GM12873 (cell line): Measurements from ENCODE around the gene ZNF727.

Experiments
- CTCF ChIP-seq: IDR thresholded peaks from 2 replicates; pipeline ENCODE4 v1.5.1; 2012; ENCODE audit warnings: low read depth, mild to moderate bottlenecking, moderate library complexity, low read length, control low read depth; ENCODE audit not compliant: insufficient read depth; ENCODE audit errors: missing control alignments

Gene ZNF727

GRCh38 chr7:64045301-64046040, at the start of gene ZNF727:
Gene ZNF727, plus strand, starts transcription at chr7:64045434. Its CDS starts 188 bp downstream, at chr7:64045622.
- TF ChIP-seq CTCF = no peak

GRCh38 chr7:63998549-63998948, 46.7 kb upstream of the ZNF727 start, which contains the start of gene ZNF722:
Gene ZNF722, plus strand, starts transcription at chr7:63998849. Its CDS starts 113 bp downstream, at chr7:63998962.
- TF ChIP-seq CTCF = no peak

- TF ChIP-seq CTCF = no peak
Observed at GRCh38 chr7:64035388-64035787, 9.8 kb upstream of the ZNF727 start.

- TF ChIP-seq CTCF = no peak
Observed at GRCh38 chr7:64037095-64037494, 8.1 kb upstream of the ZNF727 start.

GRCh38 chr7:64046041-64046389, 781 bp downstream of the ZNF727 start:
- TF ChIP-seq CTCF = no peak

GRCh38 chr7:64078699-64078994, 33.4 kb downstream of the ZNF727 start:
- no peak for TF ChIP-seq CTCF

- TF ChIP-seq CTCF = no peak
Observed at GRCh38 chr7:64087501-64087900, 42.3 kb downstream of the ZNF727 start.
